Endothelial cell of umbilical vein (primary cell): ENCODE results near the gene CCDC81.

Experiments
- CTCF ChIP-seq, 2 donors: IDR thresholded peaks; 1 replicate in 1 of 2; 2 replicates in 1 of 2; pipeline ENCODE4 v1.5.1; 2011; ENCODE audit warnings: low read length in 2 of 2, mild to moderate bottlenecking in 2 of 2, moderate library complexity in 2 of 2, control low read depth in 1 of 2, inconsistent platforms in 1 of 2, low read depth in 1 of 2; ENCODE audit not compliant: insufficient read depth in 1 of 2; ENCODE audit errors: extremely low read depth in 1 of 2
- EZH2 ChIP-seq: IDR thresholded peaks from 2 replicates; pipeline ENCODE4 v1.6.1; 2012; ENCODE audit warnings: borderline replicate concordance, low read depth, mild to moderate bottlenecking, moderate library complexity, low read length, inconsistent platforms; ENCODE audit not compliant: severe bottlenecking
- FOS ChIP-seq: IDR thresholded peaks from 2 replicates; pipeline ENCODE4 v1.6.1; 2011; ENCODE audit warnings: mild to moderate bottlenecking, low read length, moderate library complexity, borderline replicate concordance; ENCODE audit not compliant: insufficient read depth
- MAX ChIP-seq: IDR thresholded peaks from 2 replicates; pipeline ENCODE4 v1.6.1; 2011; ENCODE audit not compliant: insufficient read depth, insufficient read length
- MYC ChIP-seq: IDR thresholded peaks from one replicate; pipeline ENCODE4 v1.6.1; 2011; ENCODE audit warnings: mild to moderate bottlenecking, low read depth, low read length
- POLR2A ChIP-seq: IDR thresholded peaks from 2 replicates; pipeline ENCODE4 v1.6.1; 2012; ENCODE audit warnings: low read depth, mild to moderate bottlenecking, control low read depth, low read length
- POLR2AphosphoS5 ChIP-seq: IDR thresholded peaks from 2 replicates; pipeline ENCODE4 v1.6.1; 2012; ENCODE audit warnings: low read depth, mild to moderate bottlenecking, control low read depth, low read length, moderate library complexity; ENCODE audit not compliant: insufficient read depth

- TF ChIP-seq CTCF (IDR thresholded peaks at IDR 0.05; ENCODE audit: extremely low read depth in 1 of 2, insufficient read depth in 1 of 2, low read depth in 1 of 2, low read length in 2 of 2): no peak
- no peak for TF ChIP-seq POLR2AphosphoS5
- TF ChIP-seq POLR2A: no peak
- no peak for TF ChIP-seq MAX
- no peak for TF ChIP-seq MYC
- no peak for TF ChIP-seq EZH2
- no peak for TF ChIP-seq FOS
These were observed 73.2 kb downstream of the CCDC81 start for GRCh38 chr11:86447763-86448480.
